Measurements from ENCODE around the gene PPP3R1.

DNA sequence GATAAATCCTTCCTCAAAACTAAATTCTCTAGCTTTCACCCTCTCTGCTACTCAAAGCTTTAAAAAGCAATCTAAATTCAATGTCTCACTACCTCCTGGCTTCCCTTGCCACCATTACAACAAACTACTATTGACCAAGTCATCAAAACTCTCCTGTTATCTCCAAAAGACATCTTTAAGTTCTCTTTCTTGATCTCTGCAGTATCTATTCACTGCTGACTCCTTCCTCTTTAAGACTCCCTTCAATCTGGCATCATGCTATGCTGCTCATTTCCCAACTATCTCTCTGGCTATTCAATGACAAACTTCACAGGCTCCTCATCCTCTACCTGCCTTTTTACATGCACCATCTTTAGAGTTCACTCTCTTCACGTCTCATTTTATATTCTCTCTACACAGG lies 5.9 kb downstream of the PPP3R1 start:
- TF ChIP-seq, protein P1, sequence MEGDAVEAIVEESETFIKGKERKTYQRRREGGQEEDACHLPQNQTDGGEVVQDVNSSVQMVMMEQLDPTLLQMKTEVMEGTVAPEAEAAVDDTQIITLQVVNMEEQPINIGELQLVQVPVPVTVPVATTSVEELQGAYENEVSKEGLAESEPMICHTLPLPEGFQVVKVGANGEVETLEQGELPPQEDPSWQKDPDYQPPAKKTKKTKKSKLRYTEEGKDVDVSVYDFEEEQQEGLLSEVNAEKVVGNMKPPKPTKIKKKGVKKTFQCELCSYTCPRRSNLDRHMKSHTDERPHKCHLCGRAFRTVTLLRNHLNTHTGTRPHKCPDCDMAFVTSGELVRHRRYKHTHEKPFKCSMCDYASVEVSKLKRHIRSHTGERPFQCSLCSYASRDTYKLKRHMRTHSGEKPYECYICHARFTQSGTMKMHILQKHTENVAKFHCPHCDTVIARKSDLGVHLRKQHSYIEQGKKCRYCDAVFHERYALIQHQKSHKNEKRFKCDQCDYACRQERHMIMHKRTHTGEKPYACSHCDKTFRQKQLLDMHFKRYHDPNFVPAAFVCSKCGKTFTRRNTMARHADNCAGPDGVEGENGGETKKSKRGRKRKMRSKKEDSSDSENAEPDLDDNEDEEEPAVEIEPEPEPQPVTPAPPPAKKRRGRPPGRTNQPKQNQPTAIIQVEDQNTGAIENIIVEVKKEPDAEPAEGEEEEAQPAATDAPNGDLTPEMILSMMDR (IDR thresholded peaks at IDR 0.05), result no peak
- TF ChIP-seq POLR2AphosphoS5 (IDR thresholded peaks at IDR 0.05) (no peak), POLR2A (IDR thresholded peaks at IDR 0.05; ENCODE audit: low read depth) (no peak)

All from esophagus muscularis mucosa (tissue), 3 donors.